Medulla oblongata (tissue), 1 donor: ENCODE results near the gene ATXN1.

ENCODE experiments used
- DNase-seq: peaks from one replicate; pipeline ENCODE4 v3.0.0-alpha.2; 2015; ENCODE audit errors: extremely low spot score

The ATXN1 gene

DNA sequence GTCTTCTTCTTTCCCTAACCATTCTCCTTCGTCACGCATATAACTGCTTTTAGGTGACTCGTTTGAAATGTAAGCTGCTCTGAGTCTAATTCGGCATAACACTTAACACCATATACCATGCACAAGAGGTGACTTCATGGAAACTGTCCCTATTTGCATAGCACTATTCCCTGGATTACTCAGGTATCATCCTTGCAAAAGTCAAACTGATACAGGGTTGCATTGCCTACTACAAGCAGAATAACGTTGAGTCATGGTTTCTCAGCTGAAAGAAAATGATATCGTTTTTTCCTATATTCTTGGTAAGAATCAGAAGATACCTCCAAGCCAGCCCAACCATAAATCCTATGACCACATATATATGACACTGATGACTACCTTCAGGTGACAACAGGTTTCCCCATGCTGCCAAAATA, 227.5 kb downstream of the ATXN1 start:
- DNase-seq, result no peak

DNA sequence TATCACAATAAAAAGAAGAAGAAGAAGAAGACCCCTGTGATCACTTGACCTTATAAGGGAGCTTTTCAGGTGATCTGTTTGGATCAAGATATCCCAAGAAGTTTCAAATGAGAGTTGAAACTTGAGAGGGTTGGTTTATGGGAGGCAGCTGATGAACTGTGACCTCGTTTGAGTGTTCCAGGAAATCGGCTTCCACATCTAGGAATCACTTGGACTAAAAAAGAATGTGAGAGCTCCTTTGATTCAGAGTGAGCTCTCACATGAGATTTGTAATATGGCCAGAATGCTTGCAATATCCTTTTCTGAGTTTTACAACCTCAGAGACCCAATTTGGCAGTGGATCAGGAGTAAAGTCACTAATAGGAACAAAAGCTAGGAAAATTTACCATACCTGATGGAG, 228.1 kb downstream of the ATXN1 start:
- DNase-seq, result no peak

DNA sequence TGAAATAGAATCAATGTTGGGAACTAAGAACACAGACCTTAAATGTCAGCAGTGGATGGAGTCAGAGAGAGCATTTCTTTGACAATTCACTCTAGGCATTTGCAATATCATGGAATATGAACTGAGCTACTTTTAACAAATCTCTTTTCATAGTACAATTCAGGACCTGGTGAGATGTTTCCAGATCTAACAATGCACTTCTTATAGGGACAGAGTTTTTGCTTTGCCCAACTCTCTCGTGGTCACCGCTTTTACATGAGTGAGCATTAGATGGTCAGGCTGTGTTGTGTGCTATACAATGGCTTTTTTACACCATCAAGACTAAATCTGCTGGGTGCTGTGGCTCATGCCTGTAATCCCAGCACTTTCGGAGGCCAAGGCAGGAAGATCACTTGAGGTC, 233.6 kb downstream of the ATXN1 start:
- DNase-seq, result no peak

DNA sequence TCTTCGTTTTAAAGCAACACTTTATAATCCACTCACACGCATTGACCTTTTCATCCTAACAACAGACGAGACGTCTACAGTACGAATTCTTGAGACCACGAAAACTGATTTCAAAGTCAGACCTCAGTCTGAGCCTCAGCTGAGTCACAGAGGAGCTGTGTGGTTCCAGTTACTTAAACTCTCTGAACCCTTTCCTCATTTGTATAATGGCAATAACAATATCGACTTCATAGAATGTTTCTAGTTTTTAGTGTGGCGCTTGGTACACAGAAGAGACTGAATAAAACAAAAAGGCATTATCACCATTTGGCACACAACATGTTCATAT, 236.9 kb downstream of the ATXN1 start:
- no peak for DNase-seq

DNA sequence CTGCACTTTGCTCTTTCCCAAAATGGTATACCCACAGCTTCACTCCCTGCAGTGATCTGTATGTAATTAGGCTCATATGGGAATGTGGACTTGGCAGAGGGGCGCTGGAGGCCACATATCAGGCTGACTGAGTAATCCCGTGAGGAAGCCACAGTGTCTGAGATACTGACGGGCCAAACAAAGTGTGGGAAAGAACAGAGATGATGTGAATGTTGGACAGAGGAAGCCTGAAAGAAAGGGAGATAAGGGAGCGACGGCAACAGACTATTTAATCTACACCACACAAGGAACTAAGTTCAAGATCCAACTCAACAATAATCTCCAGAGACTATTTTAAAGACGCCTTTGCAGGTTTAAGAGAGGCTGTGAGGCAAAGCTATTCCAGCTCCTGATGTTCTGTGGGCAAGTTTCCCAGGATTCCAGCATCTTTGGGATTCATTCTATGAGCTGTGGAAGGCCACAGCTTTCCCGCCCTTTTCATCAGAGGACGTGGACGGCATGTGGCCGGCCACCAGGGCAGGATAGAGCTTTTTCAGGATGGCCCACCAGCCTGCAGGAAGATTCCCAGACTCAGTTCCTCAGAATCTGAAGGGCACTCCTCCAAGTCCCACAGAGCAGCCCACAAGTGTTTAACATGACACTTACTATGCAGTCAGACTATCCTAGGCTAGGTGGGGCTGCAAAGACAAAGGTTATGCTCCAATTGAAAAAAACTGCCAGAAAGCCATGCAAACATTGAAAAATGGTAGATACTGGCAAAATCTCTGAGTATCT, 237.5 kb downstream of the ATXN1 start:
- no peak for DNase-seq

DNA sequence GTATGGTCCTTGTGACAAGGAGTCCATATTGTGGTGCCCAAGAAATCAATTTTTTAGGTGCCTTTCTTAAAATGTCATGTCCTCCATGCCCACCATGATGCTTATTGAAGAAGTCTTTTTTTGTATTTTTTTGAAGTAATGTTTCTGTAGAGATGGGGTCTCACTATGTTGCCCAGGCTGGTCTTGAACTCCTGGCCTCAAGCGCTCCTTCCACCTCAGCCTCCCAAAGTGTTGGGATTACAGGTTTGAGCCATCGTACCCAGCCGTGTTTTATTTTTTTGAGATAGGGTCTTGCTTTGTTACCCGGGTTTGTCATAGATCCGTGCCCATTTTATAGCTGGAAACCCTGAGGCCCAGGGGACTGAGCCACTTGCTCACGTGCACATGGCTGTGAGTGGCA, 238.3 kb downstream of the ATXN1 start:
- no peak for DNase-seq

DNA sequence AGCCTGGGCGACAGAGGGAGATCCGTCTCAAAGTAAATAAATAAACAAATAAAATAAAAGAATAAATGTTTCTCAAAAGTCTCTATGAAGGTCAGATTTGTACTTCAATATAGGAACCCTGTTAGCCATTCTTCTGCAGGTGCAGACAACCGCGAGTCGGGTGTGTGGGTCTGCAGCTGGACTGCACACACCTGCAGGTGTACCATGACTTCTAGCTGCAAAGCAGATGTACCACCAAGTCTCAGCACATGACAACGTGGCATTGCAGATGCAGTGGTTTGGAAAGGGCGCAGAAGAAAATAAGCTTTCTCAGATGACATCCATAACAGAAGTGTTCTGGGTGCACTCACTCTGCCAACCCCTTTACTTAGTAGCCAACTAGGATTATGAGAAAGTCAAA, 239.7 kb downstream of the ATXN1 start:
- DNase-seq, result no peak

DNA sequence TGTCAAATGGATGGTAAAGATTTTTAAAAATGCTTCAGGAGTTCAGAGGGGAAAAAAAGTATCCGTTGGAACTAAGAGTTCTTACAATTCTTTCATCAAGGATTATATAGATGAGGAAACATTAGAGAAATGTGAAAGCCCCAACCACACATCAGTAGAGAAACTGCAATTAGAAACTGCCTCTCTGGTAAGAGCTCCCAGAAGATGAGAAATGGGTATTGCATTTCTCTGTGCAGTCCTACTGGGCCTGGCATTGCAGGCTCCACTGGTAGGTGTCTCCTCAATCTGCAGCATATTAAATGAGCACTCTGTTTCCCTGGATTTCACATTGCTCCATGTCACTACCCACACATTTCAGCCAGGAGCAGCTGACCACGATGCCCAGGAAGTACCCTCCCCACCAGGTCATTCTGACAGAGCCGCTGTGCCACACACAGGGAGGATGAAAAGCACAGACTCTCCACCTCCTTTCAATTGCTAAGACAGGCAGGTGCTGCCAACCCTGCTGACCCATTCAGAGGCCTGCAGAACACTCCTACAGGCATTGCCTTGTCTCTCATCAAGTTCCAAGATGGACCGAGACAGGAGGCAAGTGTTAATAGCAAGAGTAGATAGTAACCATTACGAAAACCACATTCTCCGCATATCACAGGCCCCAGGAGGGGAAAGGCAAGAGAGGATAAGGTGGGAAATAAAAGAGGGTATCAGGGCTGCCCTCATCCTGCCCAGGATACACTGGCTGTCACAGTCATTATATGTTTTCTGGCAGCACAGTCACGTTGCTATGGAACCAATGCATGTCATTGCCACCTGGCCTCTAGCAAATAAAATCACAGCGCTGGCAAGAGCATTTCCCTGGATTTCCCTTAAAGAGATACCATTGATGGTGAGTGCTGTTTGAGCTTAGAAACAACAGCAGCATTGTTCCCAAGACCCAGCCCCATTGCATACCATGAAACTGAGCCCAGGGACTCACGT, 241.7 kb downstream of the ATXN1 start:
- DNase-seq, result no peak

DNA sequence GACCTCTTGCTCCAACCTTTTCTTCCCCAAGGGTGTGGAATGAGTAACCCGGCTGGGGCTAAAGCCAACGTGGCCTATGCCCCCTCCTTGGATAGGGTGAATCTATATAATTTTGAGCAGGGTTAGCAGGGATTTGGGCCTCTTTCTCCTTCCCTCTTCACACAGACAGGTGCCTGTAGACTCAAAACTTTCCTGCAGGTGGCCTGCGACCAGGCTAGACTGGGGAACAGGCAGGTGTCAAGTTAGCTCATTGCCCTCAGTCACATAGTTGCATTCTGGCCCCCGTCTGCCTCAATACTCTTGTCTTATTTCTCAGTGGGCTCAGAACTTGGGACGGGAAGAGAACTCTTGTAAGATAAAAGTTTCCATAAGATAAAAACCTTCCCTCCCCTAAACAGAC, 243.0 kb downstream of the ATXN1 start:
- no peak for DNase-seq

DNA sequence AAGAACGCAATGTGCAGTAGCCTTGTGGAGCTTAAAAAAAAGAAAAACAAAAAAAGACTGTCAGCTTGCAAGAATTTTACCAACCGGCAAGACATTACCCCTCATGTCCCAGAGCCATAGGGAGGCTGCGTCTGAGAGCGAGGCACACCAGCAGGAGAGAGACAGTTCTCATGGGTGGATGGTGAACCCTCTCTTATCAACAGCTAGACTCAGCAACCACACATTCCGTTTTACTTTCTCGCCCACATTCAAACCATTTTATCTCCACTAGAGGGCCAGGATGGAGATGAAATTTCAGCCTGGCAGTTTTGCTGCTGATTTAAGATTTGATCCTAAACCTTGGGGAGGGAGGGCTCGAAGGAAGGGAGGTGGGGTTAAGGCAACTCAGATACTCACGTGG, 247.0 kb downstream of the ATXN1 start:
- peak; percentile 67 for DNase-seq

DNA sequence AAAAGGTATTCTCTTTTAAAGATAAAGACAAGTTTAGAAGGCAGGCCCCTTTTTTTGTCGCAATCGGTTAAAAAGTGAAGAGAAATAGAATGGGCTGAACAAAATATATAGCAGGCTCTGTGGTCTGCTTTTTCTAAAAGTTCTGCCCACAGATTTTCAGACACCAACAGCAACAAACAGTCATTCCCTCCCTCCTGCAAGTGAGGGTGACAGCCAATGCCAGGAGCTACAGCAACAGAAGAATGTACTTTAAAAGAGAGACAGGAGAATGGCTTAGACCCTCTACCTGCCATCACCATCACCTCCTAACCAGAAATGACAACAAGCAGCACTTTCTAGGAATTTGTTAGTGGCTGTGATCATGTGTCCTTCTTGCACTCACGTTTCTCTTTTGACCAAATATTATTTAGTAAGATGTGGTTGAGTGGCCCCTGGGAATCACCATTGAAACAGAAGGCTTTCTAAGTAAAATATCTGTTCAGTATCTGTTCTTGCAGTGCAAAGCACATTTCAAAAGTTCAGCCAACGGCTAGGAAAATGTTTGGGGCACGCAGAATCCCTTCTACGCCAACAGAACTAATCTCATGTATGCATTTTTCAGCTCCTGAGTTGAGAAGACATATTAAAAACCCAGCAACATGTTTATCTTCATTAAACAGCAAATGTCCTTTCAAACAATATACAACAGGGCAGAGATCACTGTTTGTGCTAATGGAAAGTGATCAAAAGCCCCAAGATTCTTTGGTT, 248.5 kb downstream of the ATXN1 start:
- DNase-seq, result no peak

DNA sequence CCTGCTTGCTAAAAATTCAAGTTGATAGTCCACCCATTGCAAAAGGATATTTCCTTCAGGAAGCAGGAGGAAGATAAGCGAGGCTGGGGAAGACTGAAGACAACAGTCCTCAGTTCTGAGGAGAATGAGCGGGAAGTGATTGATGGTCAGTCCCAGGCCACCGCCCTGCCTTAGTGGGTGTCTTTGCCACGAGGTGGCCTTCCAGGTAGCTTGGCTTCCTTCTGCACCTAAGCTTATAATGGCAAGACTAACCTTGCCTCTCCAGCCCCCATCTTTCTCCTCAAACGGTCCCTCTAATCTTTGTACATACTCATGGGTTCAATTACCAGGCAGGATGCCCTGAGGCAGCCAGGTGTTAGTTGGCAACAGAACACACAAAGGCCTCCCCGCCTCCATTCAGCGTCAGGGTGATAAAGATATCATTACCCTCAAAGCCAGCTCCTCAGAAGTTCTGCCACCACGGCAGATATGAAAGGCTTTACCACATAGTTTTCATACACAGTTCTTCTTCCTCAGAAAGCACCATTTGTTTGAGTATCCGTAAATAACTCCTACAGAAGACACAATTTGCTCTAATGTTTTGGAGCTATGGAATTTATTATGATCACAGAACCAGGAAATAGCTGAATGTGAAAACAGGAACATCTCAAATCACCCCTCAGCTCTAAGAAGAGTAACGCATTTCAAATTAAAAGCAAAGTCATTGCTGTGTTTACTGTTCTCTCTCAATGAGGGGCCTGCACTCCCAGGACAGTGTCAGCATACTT, 249.4 kb downstream of the ATXN1 start:
- DNase-seq, result no peak

DNA sequence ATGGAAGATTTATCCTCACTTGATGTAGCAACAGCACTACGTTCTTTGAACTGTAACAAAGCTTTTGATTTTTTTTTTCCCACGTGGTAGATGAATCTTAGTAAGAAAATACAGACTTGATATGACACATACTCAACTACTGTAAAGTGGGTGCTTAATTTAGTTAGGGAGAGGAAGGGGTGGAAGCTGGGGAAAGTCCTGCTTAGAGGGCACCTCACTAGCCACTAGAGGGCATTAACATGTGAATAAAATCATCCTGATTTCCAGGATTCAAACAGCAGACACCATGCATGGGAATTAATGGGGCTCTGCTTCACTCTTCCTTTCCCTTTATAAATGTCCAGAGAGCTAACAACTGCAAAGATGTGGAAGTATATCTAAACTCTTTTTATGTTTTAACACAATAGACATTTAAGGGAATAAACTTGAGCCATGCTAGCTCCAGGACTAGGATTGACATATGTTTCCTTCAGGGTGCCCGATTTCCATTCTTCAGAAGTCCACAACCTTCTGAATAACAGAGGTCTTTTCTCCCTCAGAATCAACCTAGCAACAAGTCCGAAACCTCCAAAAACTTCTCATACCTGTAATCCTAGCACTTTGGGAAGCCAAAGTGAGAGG, 250.1 kb downstream of the ATXN1 start:
- peak; percentile 64 for DNase-seq

DNA sequence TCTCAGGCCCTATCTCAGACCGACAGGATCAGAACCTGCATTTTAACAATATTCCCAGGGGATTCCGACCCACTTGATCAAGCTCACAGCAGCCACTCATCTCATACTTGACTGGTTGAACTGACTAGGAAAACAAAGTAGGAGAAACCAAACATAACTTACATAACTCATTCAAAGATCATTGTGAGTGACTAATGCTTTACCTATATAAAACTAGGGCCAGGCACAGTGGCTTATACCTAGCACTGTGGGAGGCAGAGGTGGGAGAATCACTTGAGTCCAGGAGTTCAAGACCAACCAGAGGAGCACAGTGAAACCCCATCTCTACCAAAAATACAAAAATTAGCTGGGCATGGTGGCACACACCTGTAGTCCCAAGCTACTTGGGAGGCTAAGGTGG, 251.0 kb downstream of the ATXN1 start:
- no peak for DNase-seq

DNA sequence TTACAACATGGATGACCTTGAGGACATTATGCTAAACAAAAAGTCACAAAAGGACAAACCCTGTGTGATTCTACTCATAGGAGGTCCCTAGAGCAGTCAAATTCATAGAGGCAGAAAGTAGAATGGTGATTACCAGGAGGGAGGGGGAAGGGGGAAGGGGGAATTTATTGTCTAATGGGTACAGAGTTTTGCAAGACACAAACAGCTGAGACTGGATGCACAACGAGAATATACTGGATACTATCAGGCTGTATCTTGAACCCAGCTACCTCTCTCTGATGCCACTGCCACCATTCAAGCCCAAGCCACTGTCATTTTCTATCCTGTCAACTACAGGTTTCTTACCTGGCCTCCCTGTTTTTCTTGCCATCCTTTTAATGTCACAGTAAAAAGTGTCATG, 252.3 kb downstream of the ATXN1 start:
- DNase-seq, result no peak

DNA sequence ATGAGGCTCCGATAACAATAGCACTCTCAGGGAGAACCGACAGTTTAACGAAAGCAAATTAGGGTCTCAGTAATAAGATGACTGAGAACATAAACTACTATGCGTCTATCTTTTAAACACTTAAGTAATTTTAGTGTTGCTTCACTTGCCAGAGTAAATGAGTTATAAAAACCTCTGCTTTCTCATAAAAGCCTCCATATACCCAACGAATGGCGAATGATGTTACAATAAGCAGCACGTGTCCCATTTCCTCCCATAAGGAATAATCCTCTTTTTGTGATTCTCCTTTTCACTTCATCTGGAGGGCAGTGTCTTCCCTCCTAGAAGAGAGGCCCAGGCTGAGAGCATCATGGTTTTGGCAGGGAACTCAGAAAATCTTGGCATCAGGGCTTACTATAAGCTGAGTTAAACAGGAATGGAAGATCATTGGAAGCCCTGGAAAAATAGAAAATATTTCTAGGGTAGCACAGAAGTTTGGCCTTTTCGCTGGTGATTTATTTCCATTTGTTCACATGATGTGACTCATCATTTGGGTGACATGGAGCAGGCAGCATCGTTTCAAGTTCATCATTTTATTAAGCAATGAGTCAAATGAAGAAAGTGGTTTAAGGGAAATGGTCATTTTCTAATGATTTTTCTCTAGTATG, 255.4 kb downstream of the ATXN1 start:
- DNase-seq, result no peak

DNA sequence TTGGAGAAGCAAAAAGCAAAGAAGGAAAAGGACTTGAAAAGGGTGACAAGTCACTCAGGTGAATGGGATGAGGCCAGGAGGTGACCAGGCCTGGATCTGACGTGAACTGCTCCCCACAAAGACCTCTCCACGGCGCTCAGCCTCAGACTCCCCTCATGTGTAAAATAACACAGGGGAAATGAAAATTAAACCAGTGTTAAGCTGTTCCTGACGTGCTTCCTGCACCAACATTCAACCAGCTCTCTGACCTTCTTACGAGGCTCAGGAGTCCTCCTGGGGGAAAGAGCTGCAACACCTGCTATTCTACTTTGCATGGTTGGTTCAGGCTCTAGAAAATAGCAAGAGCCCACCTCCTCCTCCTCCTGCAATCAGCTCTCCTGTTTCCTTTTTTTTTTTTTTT, 256.7 kb downstream of the ATXN1 start:
- DNase-seq, result no peak

DNA sequence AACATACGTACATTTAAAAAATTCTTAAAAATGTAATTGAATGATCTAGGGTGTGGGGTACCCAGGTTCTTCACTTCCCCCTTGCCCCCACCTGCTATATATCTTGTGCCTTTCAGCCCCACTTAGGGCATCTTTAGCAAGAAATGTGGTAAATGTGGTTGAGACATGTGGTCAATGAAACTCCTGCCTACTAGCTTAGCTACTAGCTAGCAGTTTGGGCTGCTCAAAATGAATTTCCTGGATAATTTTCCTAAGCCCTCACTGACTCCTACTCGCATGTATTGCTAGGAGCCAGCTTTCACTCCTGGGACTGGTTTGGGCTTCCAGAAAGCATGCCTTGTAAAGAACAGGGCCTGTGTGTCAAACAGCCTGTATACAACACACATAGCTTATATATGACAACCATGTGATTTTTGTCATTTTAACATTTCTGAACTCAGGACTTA, 257.3 kb downstream of the ATXN1 start:
- no peak for DNase-seq

DNA sequence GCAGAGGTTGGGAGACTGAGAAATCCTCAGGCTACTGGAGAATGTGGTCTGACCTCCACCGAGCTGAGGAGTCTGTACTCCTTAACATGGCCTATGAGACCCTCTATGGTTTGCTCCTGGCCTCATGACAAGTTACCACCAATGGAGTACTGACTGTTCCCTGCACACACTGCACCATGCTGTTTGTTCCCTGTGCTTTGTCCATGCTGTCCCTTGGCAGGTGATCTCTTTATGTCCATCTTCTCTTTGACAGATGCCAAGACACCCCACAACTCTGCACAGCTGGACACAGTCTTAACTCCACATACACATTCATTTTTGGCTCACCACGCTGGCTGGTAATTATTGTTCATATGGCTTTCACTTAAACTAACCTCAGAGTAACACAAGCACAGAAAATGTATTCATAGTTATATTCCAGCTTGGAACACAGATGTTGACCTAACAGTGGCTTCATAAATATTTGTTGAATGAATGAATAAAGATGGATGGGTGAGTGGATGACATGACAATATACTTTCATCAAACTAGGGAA, 258.0 kb downstream of the ATXN1 start:
- no peak for DNase-seq

DNA sequence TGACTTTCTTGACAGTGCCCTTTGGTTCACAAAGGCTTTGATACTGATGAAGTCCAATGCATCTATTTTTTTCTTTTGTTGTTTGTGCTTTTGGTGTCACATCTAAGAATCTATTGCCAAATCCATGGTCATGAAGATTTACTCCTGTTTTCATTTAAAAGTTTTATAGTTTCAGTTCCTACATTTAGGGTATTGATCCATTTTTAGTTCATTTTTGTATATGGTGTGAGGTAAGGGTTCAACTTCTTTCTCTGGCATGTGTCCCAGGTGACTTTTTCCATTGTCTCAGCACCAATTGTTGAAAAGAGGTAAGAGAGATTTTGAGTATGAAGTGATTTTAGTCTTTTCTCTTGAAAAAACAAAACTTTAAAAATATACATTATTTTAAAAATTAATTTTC, 262.3 kb downstream of the ATXN1 start:
- no peak for DNase-seq
